HT1080 (cell line): ENCODE results near the gene DLGAP4. TPM values are rescaled to one million over a fixed set of nuclear protein-coding genes. Genes with fewer than 3 reads are reported as not detected.

ENCODE experiments used
- DNase-seq: peaks from one replicate; pipeline ENCODE4 v3.0.0-alpha.2; 2015; ENCODE audit warnings: low read depth
- polyA plus RNA-seq, 2 experiments: library from polyadenylated mRNA; depleted of rRNA; stranded (reverse); fragments of >200 nt; gene quantifications; 2 replicates each; pipeline ENCODE4 v1.2.3, GENCODE V29; 2015
- total RNA-seq: library from RNA; depleted of rRNA; stranded (reverse); fragments of >200 nt; shearing (Covaris generic); gene quantifications from 2 replicates; pipeline ENCODE4 v1.2.3, GENCODE V29; 2014; rRNA removed

The DLGAP4 gene
- total RNA-seq = 9.5 and 21.4 TPM in 2 replicates
- polyA plus RNA-seq (2015; cell fraction: cytosol; rRNA removed) = 46.1 and 51.4 TPM in 2 replicates
- polyA plus RNA-seq (2015; cell fraction: nucleus; rRNA removed) = 65.5 and 71.8 TPM in 2 replicates

GRCh38 chr20:36305602-36306551, at the start of gene DLGAP4:
DLGAP4 (plus strand) TSS chr20:36306339; CDS start chr20:36431718, 125,379 bp downstream.
- DNase-seq = no peak

DNA sequence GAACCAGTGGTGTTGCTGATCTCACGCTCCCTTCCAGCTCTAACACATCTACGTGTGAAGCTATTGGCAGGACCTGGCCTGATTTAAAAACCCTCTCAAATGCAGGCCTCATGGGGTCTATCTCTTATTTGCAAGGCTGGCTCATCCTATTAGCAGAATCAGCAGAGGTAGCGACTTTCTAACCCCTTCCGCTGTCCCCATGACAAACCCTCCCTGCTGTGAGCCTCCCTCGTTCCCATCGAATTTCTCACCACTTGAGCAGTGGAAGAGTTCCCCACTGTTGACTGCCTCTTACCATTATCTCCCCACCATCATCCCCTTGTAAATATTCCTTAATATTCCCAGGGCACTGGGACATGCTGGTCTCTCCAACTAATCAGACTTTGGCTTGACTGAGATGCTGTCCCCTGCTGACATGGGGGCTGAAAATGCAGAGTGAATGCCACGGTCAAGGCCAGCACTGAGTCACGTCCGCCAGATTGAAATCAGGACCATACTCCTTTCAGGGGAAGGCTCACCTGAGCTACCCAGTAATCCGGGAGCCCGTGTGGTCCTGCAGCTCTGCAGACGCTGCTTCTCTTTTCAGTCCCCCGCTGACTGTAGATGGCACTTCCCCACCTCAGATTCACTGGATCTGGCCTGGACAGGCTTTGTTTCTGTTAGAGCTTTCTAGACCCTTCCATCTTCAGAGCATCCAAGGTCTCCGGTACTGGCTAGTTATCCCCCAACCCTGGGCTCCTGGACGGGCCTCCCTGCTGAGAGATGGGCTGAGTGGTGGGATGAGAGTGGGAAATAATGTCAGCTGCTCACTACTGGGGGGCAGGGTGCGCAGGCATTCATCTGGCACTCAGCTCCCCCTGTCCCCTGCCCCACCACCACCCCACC, 46.7 kb upstream of the DLGAP4 start:
- DNase-seq = no peak

- no peak for DNase-seq
These were observed 45.8 kb upstream of the DLGAP4 start for GRCh38 chr20:36260316-36260715.

DNA sequence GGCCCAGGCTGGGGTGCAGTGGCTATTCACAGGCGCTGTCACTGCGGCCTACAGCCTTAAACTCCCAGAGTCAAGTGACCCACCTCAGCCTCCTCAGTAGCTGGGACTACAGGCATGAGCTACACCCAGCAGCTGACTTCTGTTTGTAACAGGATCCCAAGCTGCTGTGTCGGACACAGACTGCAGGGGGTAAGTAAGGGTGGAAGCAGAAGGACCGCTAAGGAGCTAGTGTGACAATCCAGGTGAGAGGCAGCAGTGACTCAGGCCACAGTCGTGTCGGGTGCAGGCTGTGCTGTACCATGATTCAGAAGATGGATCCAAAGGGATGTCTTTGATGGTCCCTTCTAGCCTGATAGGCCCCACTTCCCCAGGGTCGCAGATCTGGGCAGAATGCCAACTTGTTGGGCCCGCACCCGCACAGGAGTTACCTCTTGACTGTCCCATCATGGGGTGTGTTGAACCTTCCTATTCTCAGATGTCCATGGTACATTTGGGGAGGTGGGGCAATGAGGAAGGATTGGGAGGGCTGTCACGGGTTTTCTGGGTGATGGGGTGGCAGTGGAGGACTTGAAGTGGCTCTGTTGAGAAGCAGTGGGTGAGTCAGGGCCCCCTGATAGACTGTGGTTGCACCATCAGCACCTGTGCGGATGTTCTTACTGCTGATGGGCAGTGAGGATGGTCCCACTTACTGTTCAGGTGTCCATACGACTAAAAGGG, 44.6 kb upstream of the DLGAP4 start:
- peak; percentile 14 for DNase-seq

DNA sequence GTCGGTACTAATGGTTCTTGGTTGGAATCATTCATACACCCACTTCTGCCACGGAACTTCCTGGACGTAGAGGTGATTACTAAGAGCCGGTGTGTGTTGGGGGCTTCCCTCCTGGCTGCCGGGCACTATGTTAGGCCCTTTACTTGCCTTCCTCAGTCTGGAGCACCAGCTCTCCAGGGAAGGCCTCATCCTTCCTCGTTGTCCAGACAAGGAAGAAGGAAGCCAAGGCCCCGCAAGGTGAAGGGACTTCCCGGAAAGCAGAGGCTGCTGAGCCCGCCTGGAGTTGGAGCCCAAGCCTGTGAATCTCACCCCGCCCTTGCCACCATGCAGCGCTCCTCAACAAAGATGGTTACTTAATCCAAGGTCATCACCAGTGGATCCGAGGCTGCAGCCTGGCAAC, 43.7 kb upstream of the DLGAP4 start:
- DNase-seq = no peak

DNA sequence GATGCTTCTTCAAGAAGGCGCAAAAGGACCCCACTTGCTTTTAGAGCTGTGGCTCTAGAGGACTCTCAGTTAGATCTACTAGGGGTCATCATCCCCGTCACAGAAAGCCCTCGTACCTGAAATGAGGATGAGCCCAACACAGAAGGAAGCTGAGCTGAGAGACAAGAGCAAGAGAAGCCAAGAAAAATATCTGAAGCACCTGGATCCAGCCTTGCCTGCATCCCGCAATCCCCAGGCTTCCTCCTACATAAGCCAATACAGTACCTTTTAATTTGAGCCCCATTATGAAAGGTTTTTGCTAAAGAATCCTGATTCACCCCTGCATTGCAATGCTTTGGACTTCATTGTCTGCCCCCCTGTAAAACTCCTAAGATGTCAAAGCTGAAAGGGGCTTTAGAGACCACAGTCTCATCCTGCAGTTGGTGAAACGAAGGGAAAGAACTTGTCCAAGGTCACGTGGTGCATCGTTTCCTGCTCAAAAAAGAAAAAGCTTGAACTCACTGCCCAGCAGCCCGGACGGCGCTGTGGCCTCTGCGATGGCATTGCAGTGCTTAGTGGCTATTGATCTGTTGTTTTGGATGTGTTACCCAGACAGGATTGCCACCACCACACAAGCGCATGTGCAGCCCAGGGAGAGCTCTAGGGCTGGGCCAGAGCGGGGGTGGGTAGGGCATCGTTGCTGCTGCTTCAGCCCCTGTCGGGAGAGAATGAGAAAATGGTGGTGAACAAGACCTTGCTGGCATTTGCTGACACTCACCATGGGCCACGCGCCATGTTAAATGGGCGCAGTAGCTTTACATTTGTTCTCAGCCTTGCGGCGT, 41.5 kb upstream of the DLGAP4 start:
- DNase-seq = no peak

GRCh38 chr20:36266189-36266588, 40.0 kb upstream of the DLGAP4 start:
- no peak for DNase-seq

- DNase-seq = no peak
These were observed 38.3 kb upstream of the DLGAP4 start for GRCh38 chr20:36267605-36268381.

DNA sequence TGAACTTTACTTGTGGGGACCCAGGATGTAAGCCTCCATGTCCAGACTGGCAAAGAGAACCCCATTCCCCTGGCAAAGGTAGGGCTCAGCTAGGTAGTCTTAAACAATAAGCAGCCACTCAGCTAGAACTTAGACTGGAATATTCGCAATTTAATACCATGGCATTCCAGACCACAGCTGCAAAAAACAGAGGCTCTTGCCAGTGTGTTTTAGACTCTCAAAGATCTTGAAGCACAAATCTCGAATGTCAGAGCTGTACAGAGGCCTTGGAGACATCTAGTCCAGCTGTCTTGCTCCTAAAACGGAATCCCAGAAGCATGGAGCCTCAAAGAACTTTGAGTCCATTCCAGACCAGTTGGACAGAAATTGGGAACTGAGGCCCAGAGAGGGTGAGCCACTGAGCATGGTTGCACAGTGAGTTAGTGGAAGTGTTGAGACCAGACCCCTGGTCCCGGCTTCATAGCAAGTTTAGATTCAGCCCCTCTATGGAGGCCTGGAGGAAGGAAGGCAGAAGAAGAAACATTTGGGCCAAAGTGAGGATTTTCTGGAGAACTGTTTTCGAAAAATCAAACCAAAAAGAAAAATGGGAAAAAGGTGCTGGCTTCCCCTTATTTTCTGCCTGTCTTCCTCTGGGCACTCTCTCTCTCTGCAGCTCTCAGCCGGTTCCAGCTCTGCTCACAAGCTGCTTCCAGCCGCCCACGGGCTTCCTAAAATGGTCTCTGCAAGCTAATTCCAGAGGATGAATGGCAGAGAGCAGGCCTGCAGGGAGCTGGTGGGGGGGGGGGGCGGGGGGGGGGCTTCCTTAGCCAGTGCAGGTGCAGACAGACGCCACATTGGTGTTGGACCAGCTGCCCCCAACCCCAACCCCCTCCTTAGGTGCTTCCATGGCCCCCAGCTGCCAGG, 37.4 kb upstream of the DLGAP4 start:
- no peak for DNase-seq

- DNase-seq = no peak
These were observed 36.6 kb upstream of the DLGAP4 start for GRCh38 chr20:36269507-36269906.

GRCh38 chr20:36270744-36271638, 35.1 kb upstream of the DLGAP4 start:
- peak; percentile 22 for DNase-seq

DNA sequence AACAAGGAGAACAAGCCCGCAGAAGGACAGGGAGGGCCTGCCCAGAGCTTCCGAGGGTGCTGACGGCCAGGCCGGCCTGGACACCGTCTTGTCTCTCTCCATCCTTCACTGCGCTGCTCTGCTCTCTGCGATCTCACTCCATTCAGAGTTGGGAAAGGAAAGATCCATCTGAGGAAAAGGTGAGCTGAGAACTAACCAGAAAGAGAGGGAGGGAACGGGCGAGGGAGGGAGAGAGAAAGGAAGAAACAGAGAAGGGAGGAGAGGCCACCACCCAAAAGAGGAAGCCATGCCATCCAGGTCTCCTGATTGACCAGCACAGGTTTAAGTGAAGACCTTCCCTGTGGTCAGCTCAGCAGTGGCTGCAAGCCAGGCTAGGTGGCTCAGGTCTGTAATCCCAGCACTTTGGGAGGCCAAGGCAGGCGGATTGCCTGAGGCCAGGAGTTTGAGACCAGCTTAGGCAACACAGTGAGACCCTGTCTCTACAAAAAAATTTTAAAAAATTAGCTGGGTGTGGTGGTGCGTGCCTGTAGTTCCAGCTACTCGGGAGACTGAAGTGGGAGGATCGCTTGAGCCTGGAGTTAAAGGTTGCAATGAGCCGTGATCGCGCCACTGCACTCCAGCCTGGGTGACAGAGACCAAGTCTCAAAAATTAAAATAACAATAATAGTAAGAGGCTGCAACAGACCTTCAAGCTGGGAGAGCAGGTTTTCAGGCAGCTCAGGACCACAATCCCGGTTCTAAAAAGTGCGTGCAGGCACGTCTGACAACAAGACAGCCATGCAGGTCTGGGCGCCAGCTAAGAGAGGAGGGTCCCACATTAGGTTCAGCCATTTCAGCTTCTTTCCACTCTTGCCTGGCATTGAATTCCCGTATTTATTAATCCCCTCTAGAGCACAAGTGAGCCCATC, 34.2 kb upstream of the DLGAP4 start:
- no peak for DNase-seq

GRCh38 chr20:36272547-36273220, 33.5 kb upstream of the DLGAP4 start:
- no peak for DNase-seq

- DNase-seq = peak; percentile 44
These were observed 32.5 kb upstream of the DLGAP4 start for GRCh38 chr20:36273414-36274180.
